ENCODE measurements around the gene MAP7D3. TPM values are rescaled to one million over a fixed set of nuclear protein-coding genes. Genes with fewer than 3 reads are reported as not detected.

Gene MAP7D3
- polyA plus RNA-seq, 1 donor from 2014 or later = 0.68 TPM

- no peaks in the 10 kb centered on the region for H3K9me3 ChIP-seq (ENCODE audit: low read length)
- no peaks in the 10 kb centered on the region for H3K27me3 ChIP-seq (ENCODE audit: insufficient read depth, low read depth, low read length)
Observed at GRCh38 chrX:136183172-136183571, 68.0 kb downstream of the MAP7D3 start.

GRCh38 chrX:136182414-136182813 is 68.8 kb downstream of the MAP7D3 start:
- H3K9ac ChIP-seq (ENCODE audit: low read length) = no peak overlapping the region
- H3K4me2 ChIP-seq (ENCODE audit: low read length) = no peak overlapping the region
- no peaks in the 10 kb centered on the region for H3K79me2 ChIP-seq (replicated peaks; ENCODE audit: insufficient read depth, low read length)
- no peaks in the 10 kb centered on the region for H3K36me3 ChIP-seq (ENCODE audit: insufficient read depth, low read length)
- no peaks in the 10 kb centered on the region for H3K9me3 ChIP-seq (ENCODE audit: low read length)
- TF ChIP-seq EZH2 (IDR thresholded peaks at IDR 0.05; ENCODE audit: borderline replicate concordance, insufficient read depth, low read length, poor library complexity, severe bottlenecking) = no peak
- TF ChIP-seq MXI1 (conservative IDR thresholded peaks at IDR 0.05; ENCODE audit: poor library complexity, severe bottlenecking) = no peak
- no peak for TF ChIP-seq TAF1 (IDR thresholded peaks at IDR 0.05; ENCODE audit: low read depth)
- no peak for TF ChIP-seq SMC3 (conservative IDR thresholded peaks at IDR 0.05; ENCODE audit: poor library complexity)
- TF ChIP-seq POLR2AphosphoS5 (IDR thresholded peaks at IDR 0.05) = no peak
- TF ChIP-seq, protein P1, sequence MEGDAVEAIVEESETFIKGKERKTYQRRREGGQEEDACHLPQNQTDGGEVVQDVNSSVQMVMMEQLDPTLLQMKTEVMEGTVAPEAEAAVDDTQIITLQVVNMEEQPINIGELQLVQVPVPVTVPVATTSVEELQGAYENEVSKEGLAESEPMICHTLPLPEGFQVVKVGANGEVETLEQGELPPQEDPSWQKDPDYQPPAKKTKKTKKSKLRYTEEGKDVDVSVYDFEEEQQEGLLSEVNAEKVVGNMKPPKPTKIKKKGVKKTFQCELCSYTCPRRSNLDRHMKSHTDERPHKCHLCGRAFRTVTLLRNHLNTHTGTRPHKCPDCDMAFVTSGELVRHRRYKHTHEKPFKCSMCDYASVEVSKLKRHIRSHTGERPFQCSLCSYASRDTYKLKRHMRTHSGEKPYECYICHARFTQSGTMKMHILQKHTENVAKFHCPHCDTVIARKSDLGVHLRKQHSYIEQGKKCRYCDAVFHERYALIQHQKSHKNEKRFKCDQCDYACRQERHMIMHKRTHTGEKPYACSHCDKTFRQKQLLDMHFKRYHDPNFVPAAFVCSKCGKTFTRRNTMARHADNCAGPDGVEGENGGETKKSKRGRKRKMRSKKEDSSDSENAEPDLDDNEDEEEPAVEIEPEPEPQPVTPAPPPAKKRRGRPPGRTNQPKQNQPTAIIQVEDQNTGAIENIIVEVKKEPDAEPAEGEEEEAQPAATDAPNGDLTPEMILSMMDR (IDR thresholded peaks at IDR 0.05; ENCODE audit: poor library complexity, severe bottlenecking) = no peak
- no peaks in the 10 kb centered on the region for H4K20me1 ChIP-seq (ENCODE audit: insufficient read depth)
- H3F3A ChIP-seq (ENCODE audit: insufficient read depth, low read length, poor library complexity, severe bottlenecking) = no peaks in the 10 kb centered on the region
- no peak overlapping the region for H3K27ac ChIP-seq (ENCODE audit: low read length)
- H2AFZ ChIP-seq (ENCODE audit: low read depth, low read length) = no peak overlapping the region
- no peaks in the 10 kb centered on the region for H3K27me3 ChIP-seq (ENCODE audit: insufficient read depth, low read depth, low read length)
- H3K9me2 ChIP-seq (ENCODE audit: insufficient read depth, low read length) = no peaks in the 10 kb centered on the region
- no peak overlapping the region for H3K4me3 ChIP-seq (ENCODE audit: low read length)

More at GRCh38 chrX:136183172-136183571, 68.0 kb downstream of the MAP7D3 start:
- Histone ChIP-seq H3K9me2 (ENCODE audit: insufficient read depth, low read length) (no peaks in the 10 kb centered on the region), H4K20me1 (ENCODE audit: insufficient read depth) (no peaks in the 10 kb centered on the region), H3K4me2 (ENCODE audit: low read length) (no peak overlapping the region), H3K27ac (ENCODE audit: low read length) (no peak overlapping the region), H3F3A (ENCODE audit: insufficient read depth, low read length, poor library complexity, severe bottlenecking) (no peaks in the 10 kb centered on the region), H3K36me3 (ENCODE audit: insufficient read depth, low read length) (no peaks in the 10 kb centered on the region), H3K9ac (ENCODE audit: low read length) (no peak overlapping the region), H3K4me3 (ENCODE audit: low read length) (no peak overlapping the region), H2AFZ (ENCODE audit: low read depth, low read length) (no peak overlapping the region), H3K79me2 (replicated peaks; ENCODE audit: insufficient read depth, low read length) (no peaks in the 10 kb centered on the region)
- TF ChIP-seq, protein P1 (IDR thresholded peaks at IDR 0.05; ENCODE audit: poor library complexity, severe bottlenecking) = no peak
- TF ChIP-seq POLR2AphosphoS5 (IDR thresholded peaks at IDR 0.05) = no peak
- no peak for TF ChIP-seq EZH2 (IDR thresholded peaks at IDR 0.05; ENCODE audit: borderline replicate concordance, insufficient read depth, low read length, poor library complexity, severe bottlenecking)
- TF ChIP-seq RAD21 (conservative IDR thresholded peaks at IDR 0.05) = no peak
- no peak for TF ChIP-seq EP300 (conservative IDR thresholded peaks at IDR 0.05; ENCODE audit: poor library complexity, severe bottlenecking)
- TF ChIP-seq, protein P2, sequence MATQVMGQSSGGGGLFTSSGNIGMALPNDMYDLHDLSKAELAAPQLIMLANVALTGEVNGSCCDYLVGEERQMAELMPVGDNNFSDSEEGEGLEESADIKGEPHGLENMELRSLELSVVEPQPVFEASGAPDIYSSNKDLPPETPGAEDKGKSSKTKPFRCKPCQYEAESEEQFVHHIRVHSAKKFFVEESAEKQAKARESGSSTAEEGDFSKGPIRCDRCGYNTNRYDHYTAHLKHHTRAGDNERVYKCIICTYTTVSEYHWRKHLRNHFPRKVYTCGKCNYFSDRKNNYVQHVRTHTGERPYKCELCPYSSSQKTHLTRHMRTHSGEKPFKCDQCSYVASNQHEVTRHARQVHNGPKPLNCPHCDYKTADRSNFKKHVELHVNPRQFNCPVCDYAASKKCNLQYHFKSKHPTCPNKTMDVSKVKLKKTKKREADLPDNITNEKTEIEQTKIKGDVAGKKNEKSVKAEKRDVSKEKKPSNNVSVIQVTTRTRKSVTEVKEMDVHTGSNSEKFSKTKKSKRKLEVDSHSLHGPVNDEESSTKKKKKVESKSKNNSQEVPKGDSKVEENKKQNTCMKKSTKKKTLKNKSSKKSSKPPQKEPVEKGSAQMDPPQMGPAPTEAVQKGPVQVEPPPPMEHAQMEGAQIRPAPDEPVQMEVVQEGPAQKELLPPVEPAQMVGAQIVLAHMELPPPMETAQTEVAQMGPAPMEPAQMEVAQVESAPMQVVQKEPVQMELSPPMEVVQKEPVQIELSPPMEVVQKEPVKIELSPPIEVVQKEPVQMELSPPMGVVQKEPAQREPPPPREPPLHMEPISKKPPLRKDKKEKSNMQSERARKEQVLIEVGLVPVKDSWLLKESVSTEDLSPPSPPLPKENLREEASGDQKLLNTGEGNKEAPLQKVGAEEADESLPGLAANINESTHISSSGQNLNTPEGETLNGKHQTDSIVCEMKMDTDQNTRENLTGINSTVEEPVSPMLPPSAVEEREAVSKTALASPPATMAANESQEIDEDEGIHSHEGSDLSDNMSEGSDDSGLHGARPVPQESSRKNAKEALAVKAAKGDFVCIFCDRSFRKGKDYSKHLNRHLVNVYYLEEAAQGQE (IDR thresholded peaks at IDR 0.05; ENCODE audit: borderline replicate concordance) = no peak
- TF ChIP-seq TAF1 (IDR thresholded peaks at IDR 0.05; ENCODE audit: low read depth) = no peak
- no peak for TF ChIP-seq SMC3 (conservative IDR thresholded peaks at IDR 0.05; ENCODE audit: poor library complexity)
- no peak for TF ChIP-seq MXI1 (conservative IDR thresholded peaks at IDR 0.05; ENCODE audit: poor library complexity, severe bottlenecking)

Measured in neural cell (in vitro differentiated cells).